SK-N-SH (cell line): ENCODE measurements around the gene RAD17. TPM values are rescaled to one million over a fixed set of nuclear protein-coding genes. Genes with fewer than 3 reads are reported as not detected.

Source experiments
- CTCF ChIA-PET: fragments of 300-600, 350-600 bp; formaldehyde crosslinking; extraction: SDS; loops from one replicate; lab custom pipeline; 2021; lab: Yijun Ruan, JAX
- POLR2A ChIA-PET: fragments of 350-600 bp; sonication (Branson Sonifier 250); formaldehyde crosslinking; extraction: SDS; loops from one replicate; lab custom pipeline; 2020; ENCODE audit warnings: antibody characterized with exemption, inconsistent platforms; lab: Yijun Ruan, JAX
- DNase-seq: peaks from one replicate; pipeline ENCODE4 v3.0.0; 2012
- H2AFZ ChIP-seq: fragments of 200-600 bp; sonication (generic); 2 replicates; pipeline ENCODE4 v1.8.1; 2016; ENCODE audit warnings: antibody characterized with exemption, mild to moderate bottlenecking, low read depth
- H3F3A ChIP-seq: fragments of 200-600 bp; sonication (generic); replicated peaks from 2 replicates; pipeline ENCODE3; 2016; ENCODE audit warnings: antibody characterized with exemption, mild to moderate bottlenecking; ENCODE audit not compliant: insufficient read depth
- H3K27ac ChIP-seq, 2 experiments: fragments of 200-500 bp in 1 of 2; fragments of 200-600 bp in 1 of 2; sonication (Bioruptor generic) in 1 of 2; sonication (generic), shearing (Covaris generic) in 1 of 2; 2 replicates each; pipeline versions ENCODE4 v1.5.1 to v1.6.1; 2014 to 2016; ENCODE audit warnings: low read depth in 2 of 2, inconsistent platforms in 1 of 2, low read length in 1 of 2, mild to moderate bottlenecking in 1 of 2, mixed read lengths in 1 of 2
- H3K27me3 ChIP-seq: fragments of 200-600 bp; sonication (generic), shearing (Covaris generic); 2 replicates; pipeline ENCODE4 v1.6.1; 2016; ENCODE audit warnings: mixed run types; ENCODE audit not compliant: insufficient read depth
- H3K36me3 ChIP-seq, 2 experiments: fragments of 200-500 bp in 1 of 2; fragments of 200-600 bp in 1 of 2; sonication (Bioruptor generic) in 1 of 2; sonication (generic) in 1 of 2; replicated peaks in 1 of 2; 2 replicates each; pipeline versions ENCODE3 to v1.5.1; 2014 to 2016; ENCODE audit warnings: low read length in 1 of 2, mild to moderate bottlenecking in 1 of 2; ENCODE audit not compliant: insufficient read depth in 2 of 2, control insufficient read depth in 1 of 2
- H3K4me1 ChIP-seq, 2 experiments: fragments of 200-500 bp in 1 of 2; fragments of 200-600 bp in 1 of 2; sonication (Bioruptor generic) in 1 of 2; sonication (generic), shearing (Covaris generic) in 1 of 2; 2 replicates each; pipeline versions ENCODE4 v1.5.1 to v1.6.1; 2014 to 2016; ENCODE audit warnings: low read depth in 1 of 2, low read length in 1 of 2, mixed run types in 1 of 2; ENCODE audit not compliant: insufficient read depth in 2 of 2, control insufficient read depth in 1 of 2
- H3K4me2 ChIP-seq: fragments of 200-600 bp; sonication (generic), shearing (Covaris generic); 2 replicates; pipeline ENCODE4 v1.6.1; 2017; ENCODE audit warnings: mixed run types
- H3K4me3 ChIP-seq, 2 experiments: fragments of 200-500 bp in 1 of 2; fragments of 200-600 bp in 1 of 2; sonication (Bioruptor generic) in 1 of 2; sonication (generic), shearing (Covaris generic) in 1 of 2; 2 replicates each; pipeline versions ENCODE4 v1.5.1 to v1.8.1; 2014 to 2016; ENCODE audit warnings: low read depth in 2 of 2, inconsistent platforms in 1 of 2, low read length in 1 of 2, mild to moderate bottlenecking in 1 of 2, mixed read lengths in 1 of 2, moderate library complexity in 1 of 2
- H3K79me2 ChIP-seq: fragments of 200-600 bp; sonication (generic); 2 replicates; pipeline ENCODE4 v1.8.1; 2017; ENCODE audit warnings: mild to moderate bottlenecking; ENCODE audit not compliant: insufficient read depth
- H3K9ac ChIP-seq: fragments of 200-600 bp; sonication (generic); 2 replicates; pipeline ENCODE4 v1.6.1; 2017; ENCODE audit warnings: mixed run types
- H3K9me2 ChIP-seq: fragments of 200-600 bp; sonication (generic); 2 replicates; pipeline ENCODE4 v1.6.1; 2017; ENCODE audit warnings: mixed run types
- H3K9me3 ChIP-seq: fragments of 200-600 bp; sonication (generic); 2 replicates; pipeline ENCODE4 v1.6.1; 2017; ENCODE audit warnings: mixed run types, mild to moderate bottlenecking, moderate library complexity
- H4K20me1 ChIP-seq: fragments of 200-600 bp; sonication (generic); 2 replicates; pipeline ENCODE4 v1.6.1; 2017; ENCODE audit warnings: mild to moderate bottlenecking, mixed run types; ENCODE audit not compliant: insufficient read depth
- CHD2 ChIP-seq: fragments of 150-350 bp; IDR thresholded peaks from 2 replicates; pipeline ENCODE4 v1.6.1; 2018; ENCODE audit warnings: low read length; ENCODE audit not compliant: partially characterized antibody
- CTCF ChIP-seq: fragments of 200-600 bp; sonication (generic); IDR thresholded peaks from 2 replicates; pipeline ENCODE4 v1.6.1; 2017; ENCODE audit warnings: antibody characterized with exemption, mild to moderate bottlenecking, moderate library complexity
- FOSL2 ChIP-seq: IDR thresholded peaks from 2 replicates; pipeline ENCODE4 v1.4.0; 2012; ENCODE audit warnings: low read depth, mild to moderate bottlenecking, moderate library complexity, borderline replicate concordance
- GABPA ChIP-seq: IDR thresholded peaks from 2 replicates; pipeline ENCODE4 v1.4.0; 2012; ENCODE audit warnings: low read depth, mild to moderate bottlenecking
- GATA2 ChIP-seq: sonication (generic); formaldehyde crosslinking; IDR thresholded peaks from 2 replicates; pipeline ENCODE4 v1.5.0; 2020; ENCODE audit warnings: mild to moderate bottlenecking, missing genetic modification reagents
- IRF3 ChIP-seq: fragments of 150-350 bp; IDR thresholded peaks from 2 replicates; pipeline ENCODE4 v1.6.1; 2016; ENCODE audit warnings: mild to moderate bottlenecking, low read depth, low read length
- NRF1 ChIP-seq: IDR thresholded peaks from 2 replicates; pipeline ENCODE4 v1.6.1; 2012; ENCODE audit warnings: low read depth, mild to moderate bottlenecking, low read length
- PBX3 ChIP-seq: IDR thresholded peaks from 2 replicates; pipeline ENCODE4; 2012
- POLR2AphosphoS5 ChIP-seq: IDR thresholded peaks from 2 replicates; pipeline ENCODE4 v1.6.1; 2012; ENCODE audit warnings: low read depth, low read length
- RAD21 ChIP-seq: IDR thresholded peaks from 2 replicates; pipeline ENCODE4 v1.6.1; 2012; ENCODE audit warnings: mild to moderate bottlenecking, low read length
- RCOR1 ChIP-seq: fragments of 150-350 bp; IDR thresholded peaks from 2 replicates; pipeline ENCODE4 v1.6.1; 2017; ENCODE audit warnings: antibody characterized with exemption, low read length
- REST ChIP-seq: IDR thresholded peaks from 2 replicates; pipeline ENCODE4 v1.6.1; 2012; ENCODE audit warnings: mild to moderate bottlenecking, low read depth, low read length, moderate library complexity
- RFX5 ChIP-seq: IDR thresholded peaks from 2 replicates; pipeline ENCODE4 v1.6.1; 2012; ENCODE audit warnings: mild to moderate bottlenecking, improper control_type of control experiment, low read length
- TCF12 ChIP-seq: IDR thresholded peaks from 2 replicates; pipeline ENCODE4 v1.4.0; 2012
- TEAD4 ChIP-seq: IDR thresholded peaks from 2 replicates; pipeline ENCODE4 v1.4.0; 2012; ENCODE audit warnings: mild to moderate bottlenecking, borderline replicate concordance; ENCODE audit not compliant: insufficient read depth
- USF2 ChIP-seq: fragments of 150-350 bp; IDR thresholded peaks from 2 replicates; pipeline ENCODE4 v1.6.1; 2017; ENCODE audit warnings: antibody characterized with exemption, low read length, low read depth, borderline replicate concordance
- polyA plus RNA-seq, 3 experiments: library from polyadenylated mRNA; depleted of rRNA; stranded (reverse); fragments of >200 nt; gene quantifications; 2 replicates each; pipeline ENCODE4 v1.2.3, GENCODE V29; 2012

Gene RAD17
- polyA plus RNA-seq, 1 of the 3 experiments (the other 2 are of a cell fraction): 16.9 TPM

DNA sequence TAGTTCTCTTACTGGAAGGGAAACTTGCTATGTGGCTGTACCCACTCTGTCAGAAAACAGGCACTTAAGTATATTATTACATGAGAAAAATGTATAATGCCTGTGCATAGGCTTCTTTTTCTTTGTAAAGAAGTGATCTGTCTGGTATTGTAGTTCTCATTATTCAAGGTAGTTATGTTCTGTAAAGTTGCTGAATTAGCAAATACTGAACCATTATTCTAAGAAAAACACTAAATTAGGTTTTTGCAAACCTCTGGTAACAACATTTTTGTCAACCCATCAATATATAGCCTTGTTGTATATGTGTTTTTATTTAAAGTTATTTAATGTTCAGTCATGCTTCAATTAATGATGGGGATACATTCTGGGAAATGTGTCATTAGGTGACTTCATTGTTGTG, 8.8 kb downstream of the RAD17 start:
- no peak overlapping the region for H3K27ac ChIP-seq
- H3K36me3 ChIP-seq: peaks cover 44 to 67% of the 10 kb centered on the region in 2 experiments
- no peaks in the 10 kb centered on the region for H3K4me1 ChIP-seq
- DNase-seq: no peak
- CTCF ChIA-PET: no interaction called here
- TF ChIP-seq RAD21 (no peak), CTCF (no peak), GABPA (no peak), IRF3 (no peak), USF2 (no peak), RCOR1 (no peak), POLR2AphosphoS5 (no peak), TEAD4 (no peak), RFX5 (no peak), GATA2 (CRISPR knock-in tag) (no peak), NRF1 (no peak), TCF12 (no peak), REST (no peak), FOSL2 (no peak), CHD2 (no peak), PBX3 (no peak)
- TF ChIP-seq, all 33 proteins: peak for 0
- Histone ChIP-seq H3K9me3 (no peaks in the 10 kb centered on the region), H3K4me2 (no peak overlapping the region), H3K4me3 (no peak overlapping the region), H2AFZ (no peak overlapping the region), H3K27me3 (no peaks in the 10 kb centered on the region), H3K9me2 (no peaks in the 10 kb centered on the region), H3F3A (peaks cover 8% of the 10 kb centered on the region), H3K79me2 (peaks cover 9% of the 10 kb centered on the region), H3K9ac (no peak overlapping the region), H4K20me1 (no peaks in the 10 kb centered on the region)
- POLR2A ChIA-PET: no interaction called here
